ENCODE results near the gene RGS3.

The RGS3 gene

DNA sequence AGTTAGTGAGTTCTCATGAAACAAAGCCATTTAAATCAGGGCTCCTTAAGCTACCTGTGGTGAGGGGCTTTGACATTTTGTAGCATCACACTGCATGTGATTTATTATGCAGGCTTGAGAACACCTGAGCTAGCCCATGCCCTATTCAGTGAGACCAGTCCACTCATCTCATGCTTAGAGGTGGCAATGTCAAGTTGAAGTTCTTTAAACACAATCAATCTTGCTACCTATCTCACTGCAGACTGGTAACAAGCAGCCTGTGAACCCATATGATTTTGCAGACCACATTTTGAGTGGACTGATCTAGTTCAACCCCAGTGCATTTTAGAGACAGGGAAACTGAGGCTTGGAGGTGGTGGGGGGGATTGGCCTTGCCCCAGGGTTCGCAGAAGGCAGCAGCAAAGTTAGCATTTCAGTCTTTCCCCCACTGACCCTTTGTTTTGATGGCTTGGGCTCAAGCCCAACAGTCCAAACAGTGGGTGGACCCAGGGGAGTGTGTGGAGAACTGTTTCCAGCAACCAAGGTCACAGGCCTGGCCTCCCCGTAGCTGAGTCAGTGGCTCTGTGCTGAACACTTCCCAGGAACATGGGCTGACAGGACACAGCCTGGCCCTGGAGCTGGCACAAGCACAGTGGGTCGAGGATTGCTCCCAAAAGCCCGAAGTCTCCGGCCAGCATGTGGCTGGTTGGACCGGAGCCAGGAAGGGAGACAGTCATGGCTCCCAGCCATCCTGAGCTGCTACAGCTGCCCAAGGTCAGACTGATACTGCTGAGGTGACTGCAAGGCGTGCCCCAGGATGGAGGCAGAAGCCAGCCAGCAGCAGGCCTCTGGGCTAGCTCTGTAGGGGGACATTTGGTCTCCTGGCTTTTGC, 95.3 kb downstream of the RGS3 start:
- Histone ChIP-seq H3K36me3 (ENCODE audit: control insufficient read depth, insufficient read depth, low read length) (no peaks in the 10 kb centered on the region), H3K4me1 (ENCODE audit: control insufficient read depth, insufficient read depth, low read length) (peaks cover 9% of the 10 kb centered on the region), H3K9ac (ENCODE audit: low read length) (no peak overlapping the region), H3K4me3 (ENCODE audit: low read length) (no peak overlapping the region), H3K27me3 (ENCODE audit: control insufficient read depth, insufficient read depth, low read length) (no peaks in the 10 kb centered on the region), H3K27ac (ENCODE audit: low read depth, low read length) (peak overlapping the region; percentile 56)

- Histone ChIP-seq H3K27me3 (ENCODE audit: control insufficient read depth, insufficient read depth, low read length) (no peaks in the 10 kb centered on the region), H3K9ac (ENCODE audit: low read length) (no peak overlapping the region), H3K27ac (ENCODE audit: low read depth, low read length) (peak overlapping the region; percentile 56), H3K4me1 (ENCODE audit: control insufficient read depth, insufficient read depth, low read length) (peaks cover 15% of the 10 kb centered on the region), H3K36me3 (ENCODE audit: control insufficient read depth, insufficient read depth, low read length) (no peaks in the 10 kb centered on the region), H3K4me3 (ENCODE audit: low read length) (no peak overlapping the region)
Measured at GRCh38 chr9:113559834-113560800, 96.6 kb downstream of the RGS3 start.

GRCh38 chr9:113562653-113563381, 99.3 kb downstream of the RGS3 start:
- H3K9ac ChIP-seq (ENCODE audit: low read length), result no peak overlapping the region
- H3K4me1 ChIP-seq (ENCODE audit: control insufficient read depth, insufficient read depth, low read length), result peaks cover 22% of the 10 kb centered on the region
- no peak overlapping the region for H3K27ac ChIP-seq (ENCODE audit: low read depth, low read length)
- no peaks in the 10 kb centered on the region for H3K27me3 ChIP-seq (ENCODE audit: control insufficient read depth, insufficient read depth, low read length)
- H3K36me3 ChIP-seq (ENCODE audit: control insufficient read depth, insufficient read depth, low read length), result no peaks in the 10 kb centered on the region
- no peak overlapping the region for H3K4me3 ChIP-seq (ENCODE audit: low read length)

DNA sequence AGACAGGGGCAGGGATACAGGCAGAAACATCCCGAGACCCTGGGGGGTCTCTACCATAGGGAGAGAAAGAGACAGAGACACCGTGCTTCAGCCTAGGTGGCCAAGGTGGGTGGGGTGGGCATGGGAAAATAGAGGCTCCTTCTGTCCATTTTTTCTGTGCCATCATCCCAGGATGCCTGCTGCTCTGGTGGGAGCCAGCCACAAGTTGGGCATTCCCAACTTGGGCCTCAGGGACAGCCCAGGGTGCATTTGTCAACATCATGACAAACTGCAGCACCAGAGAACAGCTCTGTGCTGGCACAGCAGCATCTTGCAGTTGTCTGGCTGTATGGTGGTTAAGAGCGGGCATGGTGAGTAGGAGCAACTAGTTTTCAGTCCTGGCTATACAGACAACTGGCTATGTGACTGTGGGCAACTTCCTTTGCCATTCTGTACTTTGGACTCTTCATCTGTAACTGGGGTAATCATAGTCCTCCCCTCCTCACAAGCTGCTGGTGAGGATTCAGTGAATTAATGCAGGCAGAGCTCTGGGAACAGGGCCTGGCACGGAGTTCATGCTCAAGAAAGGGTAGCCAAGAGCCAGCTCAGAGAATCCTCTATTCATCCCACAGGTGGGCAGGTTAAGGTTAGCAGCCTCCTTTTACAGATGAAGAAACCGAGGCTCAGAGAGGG, 100.4 kb downstream of the RGS3 start:
- no peak overlapping the region for H3K9ac ChIP-seq (ENCODE audit: low read length)
- peak overlapping the region; percentile 53 for H3K27ac ChIP-seq (ENCODE audit: low read depth, low read length)
- H3K36me3 ChIP-seq (ENCODE audit: control insufficient read depth, insufficient read depth, low read length), result no peaks in the 10 kb centered on the region
- no peaks in the 10 kb centered on the region for H3K27me3 ChIP-seq (ENCODE audit: control insufficient read depth, insufficient read depth, low read length)
- peaks cover 19% of the 10 kb centered on the region for H3K4me1 ChIP-seq (ENCODE audit: control insufficient read depth, insufficient read depth, low read length)
- H3K4me3 ChIP-seq (ENCODE audit: low read length), result no peak overlapping the region

GRCh38 chr9:113564498-113565237, 101.1 kb downstream of the RGS3 start:
- no peaks in the 10 kb centered on the region for H3K27me3 ChIP-seq (ENCODE audit: control insufficient read depth, insufficient read depth, low read length)
- peak overlapping the region; percentile 36 for H3K9ac ChIP-seq (ENCODE audit: low read length)
- peak overlapping the region; percentile 78 for H3K27ac ChIP-seq (ENCODE audit: low read depth, low read length)
- H3K36me3 ChIP-seq (ENCODE audit: control insufficient read depth, insufficient read depth, low read length), result no peaks in the 10 kb centered on the region
- H3K4me3 ChIP-seq (ENCODE audit: low read length), result peak overlapping the region; percentile 60
- H3K4me1 ChIP-seq (ENCODE audit: control insufficient read depth, insufficient read depth, low read length), result peaks cover 13% of the 10 kb centered on the region

DNA sequence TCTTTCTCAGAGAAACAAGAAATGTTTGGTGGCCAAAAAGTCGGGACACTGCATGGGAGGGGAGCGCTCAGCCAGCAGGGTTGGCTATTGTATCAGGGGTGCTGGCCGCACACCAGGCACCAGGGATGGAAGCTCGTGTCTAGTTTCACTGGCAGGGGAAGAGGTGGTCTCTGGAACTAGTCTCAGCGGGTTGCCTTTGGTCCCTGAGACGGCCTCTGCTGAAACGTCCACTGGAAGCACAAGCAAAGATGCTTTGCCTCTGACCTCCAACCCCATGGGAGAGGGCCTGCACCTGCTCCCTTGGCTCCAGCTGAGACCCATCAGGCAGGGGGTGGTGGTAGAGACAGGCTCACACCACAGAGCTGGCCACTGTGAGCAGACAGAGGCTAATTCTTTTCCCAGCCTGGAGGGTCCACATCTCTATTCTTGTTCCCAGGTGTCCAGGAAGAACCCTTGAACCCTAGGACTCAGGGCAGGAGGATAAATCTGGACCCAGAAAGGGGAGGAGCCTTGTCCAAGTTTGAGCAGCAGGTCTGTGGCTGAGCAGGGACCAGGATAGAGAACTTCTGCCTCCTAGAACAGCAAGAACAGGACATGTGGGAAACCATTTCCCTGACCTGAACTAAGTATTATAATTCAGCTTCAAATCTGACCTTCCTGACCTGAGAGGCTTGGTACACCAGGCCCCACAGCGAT, 102.6 kb downstream of the RGS3 start:
- no peaks in the 10 kb centered on the region for H3K36me3 ChIP-seq (ENCODE audit: control insufficient read depth, insufficient read depth, low read length)
- H3K9ac ChIP-seq (ENCODE audit: low read length), result no peak overlapping the region
- no peaks in the 10 kb centered on the region for H3K27me3 ChIP-seq (ENCODE audit: control insufficient read depth, insufficient read depth, low read length)
- H3K4me1 ChIP-seq (ENCODE audit: control insufficient read depth, insufficient read depth, low read length), result peaks cover 13% of the 10 kb centered on the region
- H3K4me3 ChIP-seq (ENCODE audit: low read length), result peak overlapping the region; percentile 60
- H3K27ac ChIP-seq (ENCODE audit: low read depth, low read length), result peak overlapping the region; percentile 78

DNA sequence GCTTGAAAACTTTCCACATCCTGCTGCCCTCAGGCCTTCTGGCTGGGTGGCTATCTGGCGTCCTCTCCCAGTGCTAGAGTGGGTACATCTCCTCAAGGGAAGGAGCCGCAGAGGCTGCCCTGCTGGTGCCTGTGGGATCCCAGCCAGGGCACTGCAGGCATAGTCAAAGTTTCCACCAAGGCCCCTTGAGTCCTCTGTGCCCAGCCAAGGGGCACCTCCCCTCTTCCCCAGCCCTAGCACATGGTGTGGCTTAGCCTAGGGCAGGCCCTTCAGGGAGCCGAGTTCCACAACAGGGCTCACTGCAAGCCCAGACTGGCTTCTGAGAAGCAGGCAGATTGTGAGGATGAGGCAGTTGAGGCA, 103.2 kb downstream of the RGS3 start:
- H3K27me3 ChIP-seq (ENCODE audit: control insufficient read depth, insufficient read depth, low read length), result no peaks in the 10 kb centered on the region
- H3K36me3 ChIP-seq (ENCODE audit: control insufficient read depth, insufficient read depth, low read length), result no peaks in the 10 kb centered on the region
- peaks cover 13% of the 10 kb centered on the region for H3K4me1 ChIP-seq (ENCODE audit: control insufficient read depth, insufficient read depth, low read length)
- no peak overlapping the region for H3K27ac ChIP-seq (ENCODE audit: low read depth, low read length)
- H3K9ac ChIP-seq (ENCODE audit: low read length), result no peak overlapping the region
- H3K4me3 ChIP-seq (ENCODE audit: low read length), result no peak overlapping the region

- Histone ChIP-seq H3K4me1 (ENCODE audit: control insufficient read depth, insufficient read depth, low read length) (peaks cover 13% of the 10 kb centered on the region), H3K9ac (ENCODE audit: low read length) (no peak overlapping the region), H3K4me3 (ENCODE audit: low read length) (no peak overlapping the region), H3K27ac (ENCODE audit: low read depth, low read length) (no peak overlapping the region), H3K36me3 (ENCODE audit: control insufficient read depth, insufficient read depth, low read length) (no peaks in the 10 kb centered on the region), H3K27me3 (ENCODE audit: control insufficient read depth, insufficient read depth, low read length) (no peaks in the 10 kb centered on the region)
Measured at GRCh38 chr9:113567361-113568080, 104.0 kb downstream of the RGS3 start.

DNA sequence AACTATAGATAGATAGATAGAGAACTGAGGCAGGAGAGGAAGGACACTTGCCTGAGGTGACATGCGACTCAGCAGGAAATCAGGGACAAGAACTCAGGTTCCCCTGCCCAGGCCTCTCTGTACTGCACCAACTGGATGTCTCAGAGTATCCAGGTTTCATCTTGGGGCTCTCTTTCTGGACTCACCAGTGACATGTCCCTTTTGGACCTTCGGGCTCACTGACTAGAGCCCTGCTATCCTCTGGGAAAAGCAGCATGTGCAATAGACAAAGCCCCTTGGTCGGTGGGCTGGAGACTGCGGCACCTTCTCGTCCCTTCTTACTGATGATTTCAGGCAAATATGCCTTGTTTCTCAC, 104.5 kb downstream of the RGS3 start:
- Histone ChIP-seq H3K9ac (ENCODE audit: low read length) (no peak overlapping the region), H3K36me3 (ENCODE audit: control insufficient read depth, insufficient read depth, low read length) (no peaks in the 10 kb centered on the region), H3K4me3 (ENCODE audit: low read length) (no peak overlapping the region), H3K4me1 (ENCODE audit: control insufficient read depth, insufficient read depth, low read length) (peaks cover 13% of the 10 kb centered on the region), H3K27me3 (ENCODE audit: control insufficient read depth, insufficient read depth, low read length) (no peaks in the 10 kb centered on the region), H3K27ac (ENCODE audit: low read depth, low read length) (no peak overlapping the region)

GRCh38 chr9:113568571-113569321, 105.2 kb downstream of the RGS3 start:
- Histone ChIP-seq H3K9ac (ENCODE audit: low read length) (no peak overlapping the region), H3K27ac (ENCODE audit: low read depth, low read length) (no peak overlapping the region), H3K27me3 (ENCODE audit: control insufficient read depth, insufficient read depth, low read length) (no peaks in the 10 kb centered on the region), H3K4me1 (ENCODE audit: control insufficient read depth, insufficient read depth, low read length) (peaks cover 13% of the 10 kb centered on the region), H3K36me3 (ENCODE audit: control insufficient read depth, insufficient read depth, low read length) (no peaks in the 10 kb centered on the region), H3K4me3 (ENCODE audit: low read length) (no peak overlapping the region)

Measured in rectal smooth muscle tissue (tissue), 1 donor.